GM21528 (cell line): ENCODE results near the gene ASTN1.

ENCODE experiments used
- ATAC-seq: cut with Tn5 transposase; IDR thresholded peaks from one replicate; pipeline ENCODE4 v1.9.1; 2021; ENCODE audit warnings: mild to moderate bottlenecking, moderate library complexity; ENCODE audit not compliant: unreplicated experiment, low FRiP score

The ASTN1 gene

DNA sequence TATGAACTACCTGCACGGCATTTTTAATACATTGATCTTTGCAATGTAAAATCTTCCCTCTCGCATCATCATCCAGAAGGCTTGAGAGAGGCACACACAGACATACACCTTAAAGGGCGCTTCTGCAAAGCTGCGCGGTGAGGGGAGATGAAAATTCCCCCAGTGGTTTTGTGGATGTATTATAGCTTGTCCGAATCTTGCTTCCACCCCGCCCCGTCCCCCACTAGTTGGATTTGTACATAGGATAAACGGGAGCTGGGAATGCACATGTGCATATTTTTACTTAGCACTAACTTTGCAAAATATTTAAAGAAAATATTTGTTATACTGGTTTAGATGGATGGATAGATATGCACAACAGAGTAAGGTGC, 542 bp upstream of the ASTN1 start:
- no peak for ATAC-seq

DNA sequence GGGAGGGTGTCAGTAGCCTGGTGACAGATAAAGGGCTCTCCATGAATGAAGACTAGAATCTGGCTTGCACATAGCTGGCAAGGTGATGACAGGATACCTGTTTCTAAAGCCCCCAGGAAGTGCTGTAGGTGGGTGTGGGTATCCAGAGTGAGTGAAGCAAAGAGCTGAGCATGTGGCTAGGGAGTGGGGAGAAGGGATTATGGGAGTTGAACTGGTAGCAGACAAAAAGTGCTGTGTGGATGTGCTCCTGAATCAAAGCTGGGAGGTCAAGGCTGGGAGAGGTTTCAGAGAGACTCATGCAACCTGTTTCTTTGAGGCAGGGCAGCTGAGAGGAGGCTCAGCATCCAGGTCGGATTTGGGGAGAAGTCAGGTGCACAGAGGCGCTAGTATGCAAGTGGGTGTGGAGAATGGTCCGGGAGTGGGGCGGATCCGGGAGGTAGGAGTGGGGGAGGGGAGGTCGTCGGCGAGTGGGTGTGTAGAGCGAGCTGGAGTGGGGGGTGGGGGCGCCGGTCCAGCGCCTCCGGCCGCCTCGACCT, 600 bp downstream of the ASTN1 start:
- ATAC-seq: no peak

DNA sequence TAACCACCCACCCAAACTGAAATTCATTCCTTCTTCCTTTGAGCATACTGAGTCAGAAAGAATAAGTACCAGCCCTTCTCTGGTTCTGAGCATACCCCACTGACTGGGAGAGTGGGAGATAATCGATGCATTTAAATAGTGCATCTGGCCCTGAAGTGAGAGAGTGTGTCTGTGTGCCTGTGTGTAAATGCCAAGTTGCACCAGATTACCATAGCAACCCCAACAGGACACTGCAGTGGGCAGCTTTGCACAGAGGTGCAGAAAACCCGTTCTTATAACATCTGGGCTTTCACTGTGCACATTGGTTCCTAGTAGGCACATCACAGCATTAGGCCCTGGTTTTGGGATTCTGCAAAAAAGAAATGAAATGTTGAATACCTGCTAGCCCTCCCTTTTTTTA, 2.3 kb downstream of the ASTN1 start:
- no peak for ATAC-seq

DNA sequence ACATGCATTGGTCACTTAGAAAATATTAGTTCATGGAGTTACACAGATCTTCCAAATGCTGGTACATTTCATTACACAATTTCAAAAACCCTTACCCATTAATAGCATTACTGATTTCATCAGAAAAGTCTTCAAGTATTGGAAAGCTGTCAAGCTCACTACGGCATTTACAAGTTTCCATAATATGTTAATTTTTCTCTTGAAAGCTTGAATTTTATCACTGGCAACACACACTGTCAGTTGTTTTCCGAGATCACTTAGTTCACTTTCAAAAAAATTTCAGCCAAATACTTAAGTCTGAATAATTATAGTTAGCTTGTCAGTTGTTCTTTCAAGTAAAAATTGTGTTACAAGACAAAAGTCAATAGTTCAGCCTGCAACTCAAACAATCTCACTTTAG, 18.0 kb downstream of the ASTN1 start:
- ATAC-seq: no peak

DNA sequence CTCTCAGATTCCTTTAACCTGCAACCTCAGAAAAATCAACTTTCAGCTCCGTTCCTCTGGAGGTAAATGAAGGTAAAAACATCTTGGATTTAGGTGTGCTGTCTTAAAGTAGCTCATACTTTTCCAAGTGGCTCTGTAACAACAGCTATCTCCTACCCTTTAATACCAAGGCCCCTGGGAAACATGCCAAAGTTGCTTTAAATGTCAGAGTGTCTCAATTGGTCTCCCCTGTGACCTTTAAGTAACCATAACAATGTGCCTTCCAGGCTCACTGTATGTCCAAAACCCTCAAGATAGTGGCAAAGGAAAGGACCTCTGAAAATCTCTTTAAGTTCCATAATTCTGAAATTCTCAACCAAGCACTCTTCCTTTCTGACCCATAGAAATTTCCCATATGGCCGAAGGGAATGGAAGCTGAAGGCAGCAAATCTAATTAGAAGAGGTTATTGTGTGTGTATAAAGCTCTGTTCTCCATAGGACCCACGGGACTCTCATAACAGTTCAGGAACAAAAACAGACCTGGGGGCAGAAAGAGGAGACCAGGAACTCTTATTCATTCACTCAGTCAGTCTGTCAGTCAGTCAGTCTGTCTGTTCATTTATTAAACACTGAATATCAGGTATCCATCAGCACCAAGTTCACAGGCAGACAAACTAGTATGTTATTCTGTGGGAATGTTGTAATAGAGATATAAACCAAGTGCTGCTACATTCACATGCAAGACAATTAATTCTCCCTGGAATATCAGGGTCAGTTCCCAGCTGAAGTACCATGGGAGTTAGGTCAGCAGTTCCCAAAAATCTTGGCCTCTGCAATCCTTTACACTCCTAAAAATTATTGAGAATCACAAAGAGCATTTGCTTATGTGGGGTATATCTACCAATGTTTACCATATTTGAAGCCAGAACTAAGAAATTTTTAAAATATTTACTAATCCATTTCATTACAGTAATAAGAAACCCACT, 19.1 kb downstream of the ASTN1 start:
- ATAC-seq: no peak

DNA sequence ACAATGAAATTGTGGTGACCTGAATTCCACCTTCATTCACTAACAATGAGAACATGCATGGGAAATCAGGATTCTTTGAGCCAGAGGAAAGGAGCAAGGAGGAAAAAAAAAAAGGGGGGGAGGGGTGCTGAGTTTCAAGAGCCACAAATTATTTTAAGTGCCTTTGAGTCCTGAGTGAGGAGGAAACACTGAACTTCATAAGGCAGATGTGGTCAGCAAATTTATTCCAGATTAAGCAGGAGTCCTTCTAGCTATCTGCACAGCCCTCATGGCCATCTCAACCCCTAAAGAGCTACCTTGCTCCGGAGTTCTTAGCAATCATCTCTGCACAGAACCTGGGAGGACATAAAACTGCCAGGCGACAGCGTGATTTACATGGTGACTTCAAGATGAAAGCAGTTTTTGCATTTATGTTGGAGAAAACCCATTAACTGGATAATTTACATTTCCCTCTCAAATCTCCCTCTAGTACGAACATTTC, 21.7 kb downstream of the ASTN1 start:
- no peak for ATAC-seq

DNA sequence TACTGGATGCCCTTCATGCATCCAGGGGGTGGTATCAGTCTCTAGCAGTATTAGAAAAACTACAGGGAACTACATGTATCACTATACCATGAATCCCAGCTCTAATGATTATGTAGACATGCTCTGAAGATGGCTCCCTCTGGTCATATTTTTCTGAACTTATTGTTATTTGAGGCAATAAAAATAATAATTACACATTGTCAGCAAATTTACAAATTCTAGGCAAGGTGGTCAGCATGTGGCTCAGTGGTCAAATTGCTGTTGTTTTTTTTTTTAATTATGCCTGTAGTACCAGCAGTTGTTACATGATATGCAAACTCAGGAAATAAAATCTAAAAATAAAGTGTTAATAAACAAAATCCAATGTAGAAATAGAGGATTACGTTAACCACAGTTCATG, 22.5 kb downstream of the ASTN1 start:
- ATAC-seq: no peak

DNA sequence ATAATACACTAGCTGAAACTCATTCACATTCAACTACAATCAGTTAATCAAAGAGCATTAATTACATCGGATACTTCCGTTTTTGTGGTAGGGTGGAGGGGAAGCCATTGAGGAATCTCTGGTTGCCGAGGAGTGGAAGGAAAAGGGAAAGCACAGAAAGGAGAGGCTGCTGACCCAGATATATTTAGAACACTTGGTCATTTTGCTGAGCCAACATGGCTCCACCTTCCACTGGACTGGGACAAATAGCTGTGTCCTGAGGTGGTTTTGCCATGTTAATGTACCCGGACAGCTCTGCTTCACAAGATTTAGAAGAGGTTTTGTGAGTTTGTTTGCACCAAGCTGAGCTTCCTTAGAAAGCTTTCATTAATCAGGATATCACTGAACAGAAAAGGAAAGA, 26.2 kb downstream of the ASTN1 start:
- no peak for ATAC-seq

DNA sequence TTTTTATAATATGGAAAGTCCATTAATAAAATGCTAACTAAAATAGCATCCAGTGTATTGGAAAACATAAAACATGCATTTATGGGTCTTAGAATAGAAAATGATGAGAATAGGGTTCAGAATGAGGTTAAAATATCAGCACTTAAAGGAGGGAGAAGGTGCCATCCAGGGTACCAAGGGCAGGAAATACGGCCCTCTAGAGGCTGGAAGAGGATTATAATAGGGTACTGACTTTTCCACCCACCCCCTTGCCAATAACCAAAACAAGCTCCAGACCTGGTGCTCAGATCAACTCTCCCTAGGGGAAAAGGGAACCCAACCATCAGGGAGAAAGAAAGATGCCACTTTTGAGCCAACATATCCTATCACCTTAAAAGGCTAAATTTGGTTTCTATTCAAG, 26.7 kb downstream of the ASTN1 start:
- ATAC-seq: no peak

DNA sequence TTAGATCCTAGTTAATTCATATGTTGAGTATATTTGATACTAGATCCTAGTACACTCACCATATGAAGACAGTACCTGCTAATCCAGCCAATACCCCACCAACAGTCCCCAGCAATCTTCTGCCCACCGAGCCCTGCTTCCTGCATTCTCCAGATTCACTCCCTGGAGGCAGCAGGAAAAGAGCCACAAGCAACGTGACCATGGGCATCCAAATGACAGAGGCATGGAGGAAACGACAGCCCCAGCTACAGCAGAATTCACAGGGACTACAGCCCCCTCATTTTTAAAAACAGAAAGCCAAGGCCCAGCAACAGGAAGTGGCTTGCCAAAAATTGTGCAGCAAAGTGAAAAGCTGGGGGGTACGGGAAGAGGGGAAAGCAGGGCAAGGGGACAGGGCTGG, 29.3 kb downstream of the ASTN1 start:
- ATAC-seq: no peak

DNA sequence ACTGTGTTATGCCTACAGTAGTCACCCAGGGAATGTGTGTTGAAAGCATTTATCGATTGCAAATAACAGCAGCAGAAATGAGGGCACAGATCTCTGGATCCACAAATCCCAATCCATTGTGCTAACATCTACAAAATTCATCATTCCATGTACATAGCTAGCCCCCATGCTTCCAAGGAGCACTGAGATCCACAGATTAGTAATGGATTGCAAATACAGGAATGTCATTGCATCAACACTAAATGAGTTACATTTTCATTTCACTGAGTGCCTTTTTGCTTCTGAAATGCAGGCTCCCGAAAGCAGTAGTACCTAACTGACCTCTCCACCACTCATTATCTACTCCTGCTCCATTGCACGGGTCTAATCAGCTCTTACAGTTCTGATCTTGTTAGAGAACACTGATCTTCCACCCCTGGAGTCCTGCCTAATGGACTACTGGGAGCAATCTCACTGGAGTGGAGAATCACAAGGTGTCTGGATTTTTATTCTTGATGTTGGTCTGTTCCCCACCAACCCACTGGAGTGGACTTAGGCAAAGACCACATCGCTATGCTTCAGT, 30.5 kb downstream of the ASTN1 start:
- no peak for ATAC-seq

DNA sequence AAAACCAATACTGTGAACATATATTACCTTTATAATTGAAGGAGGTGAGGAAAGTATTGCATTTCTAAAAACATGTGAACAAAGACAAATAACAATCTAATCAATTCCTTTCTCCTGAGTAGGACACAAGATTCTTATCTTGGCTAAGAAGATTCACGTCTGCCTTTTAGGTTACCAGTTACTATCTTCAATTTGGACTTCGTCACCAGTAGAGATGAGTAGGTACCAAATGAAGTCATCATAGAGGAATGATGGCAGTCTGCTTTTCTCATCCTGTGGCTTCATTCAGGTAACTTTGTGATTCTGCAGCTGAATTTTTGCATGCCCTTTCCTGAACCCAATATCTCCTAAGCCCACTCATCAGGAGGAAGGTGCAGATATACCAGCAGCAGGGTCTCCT, 32.4 kb downstream of the ASTN1 start:
- no peak for ATAC-seq

DNA sequence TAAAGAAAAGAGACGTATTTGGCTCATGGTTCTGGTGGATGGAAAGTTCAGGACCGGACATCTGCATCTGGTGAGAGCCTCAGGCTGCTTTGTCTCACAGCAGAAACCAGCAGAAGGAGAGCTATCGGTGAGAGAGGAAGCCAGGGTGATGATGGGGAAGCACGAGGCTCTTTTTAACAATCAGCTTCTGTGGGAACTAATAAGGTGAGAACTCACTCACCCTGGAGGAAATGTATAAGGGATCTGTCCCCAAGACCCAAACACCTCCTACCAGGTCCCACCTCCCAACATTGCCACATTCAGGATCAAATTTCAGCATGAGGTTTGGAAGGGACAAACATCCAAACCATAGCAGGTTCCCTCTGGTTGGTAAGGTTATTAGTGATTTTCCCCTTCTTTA, 32.8 kb downstream of the ASTN1 start:
- ATAC-seq: no peak

DNA sequence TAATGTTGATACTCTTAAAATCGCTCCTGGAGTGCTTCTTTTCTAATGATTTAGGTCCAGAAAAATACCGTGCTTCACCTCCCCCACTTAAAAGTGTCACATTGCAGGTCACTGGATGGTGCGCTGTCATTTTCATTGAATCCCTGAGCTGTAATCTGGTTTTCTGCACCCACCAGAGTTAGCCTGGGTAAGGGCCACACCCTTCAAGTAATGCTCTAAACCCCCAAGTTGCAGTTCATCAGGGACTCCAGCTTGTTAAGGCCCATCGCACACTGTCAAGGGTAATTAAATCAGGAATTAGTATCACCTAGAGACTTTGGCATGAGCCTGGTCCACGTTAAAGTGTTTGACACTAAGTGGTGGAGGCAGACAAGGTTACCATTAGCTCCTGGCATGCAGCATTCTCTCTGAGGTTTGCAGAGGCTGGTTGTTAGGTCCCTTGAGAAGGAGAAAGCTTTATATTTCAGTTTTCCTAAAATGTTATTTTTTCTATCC, 34.0 kb downstream of the ASTN1 start:
- ATAC-seq: no peak

DNA sequence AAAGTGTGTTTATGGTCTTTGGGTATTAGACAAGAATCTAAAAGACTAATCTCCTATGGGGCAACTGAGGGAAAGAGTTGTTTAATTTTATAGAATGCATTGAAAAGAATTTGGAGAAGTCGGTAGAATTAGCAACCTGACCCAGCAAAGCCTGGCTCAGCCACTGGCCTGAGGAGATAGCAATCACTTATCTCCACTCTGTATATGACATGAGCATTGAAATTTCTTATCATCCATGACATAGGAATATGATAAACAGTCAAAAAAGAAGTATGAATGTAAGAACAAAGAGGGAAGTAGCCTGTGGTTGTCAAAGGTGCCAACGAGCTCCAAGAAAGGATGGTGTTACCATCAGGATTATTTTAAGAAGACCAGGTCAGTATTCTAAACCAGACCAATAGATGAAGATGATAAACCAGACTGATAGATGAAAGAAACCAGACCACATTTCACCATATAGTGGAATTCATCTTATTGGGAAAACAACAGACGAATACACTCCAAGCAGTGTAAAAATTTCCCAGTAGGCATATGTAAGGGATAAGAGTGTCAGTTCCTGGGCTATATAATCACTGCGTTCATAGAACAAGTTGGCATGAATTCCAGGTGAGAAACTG, 35.7 kb downstream of the ASTN1 start:
- no peak for ATAC-seq

DNA sequence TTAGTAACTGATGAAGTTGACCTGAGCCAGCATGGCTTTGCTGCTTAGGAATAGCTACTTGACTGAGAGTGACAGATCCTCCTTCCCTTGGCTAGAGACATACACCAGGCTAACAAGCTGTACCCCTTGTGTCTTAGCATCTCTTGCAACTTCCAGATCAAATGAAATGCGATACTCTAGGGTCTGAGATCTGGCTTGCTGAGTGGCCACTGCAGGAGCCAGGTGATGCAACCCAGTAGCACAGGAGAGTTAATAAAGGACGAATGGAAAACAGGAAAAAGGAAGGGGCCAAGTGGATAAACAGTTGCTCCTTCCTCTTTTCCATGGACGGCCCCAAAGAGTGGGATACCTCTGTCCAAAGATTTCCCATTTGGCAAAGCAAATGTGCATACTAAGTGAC, 38.2 kb downstream of the ASTN1 start:
- ATAC-seq: no peak

DNA sequence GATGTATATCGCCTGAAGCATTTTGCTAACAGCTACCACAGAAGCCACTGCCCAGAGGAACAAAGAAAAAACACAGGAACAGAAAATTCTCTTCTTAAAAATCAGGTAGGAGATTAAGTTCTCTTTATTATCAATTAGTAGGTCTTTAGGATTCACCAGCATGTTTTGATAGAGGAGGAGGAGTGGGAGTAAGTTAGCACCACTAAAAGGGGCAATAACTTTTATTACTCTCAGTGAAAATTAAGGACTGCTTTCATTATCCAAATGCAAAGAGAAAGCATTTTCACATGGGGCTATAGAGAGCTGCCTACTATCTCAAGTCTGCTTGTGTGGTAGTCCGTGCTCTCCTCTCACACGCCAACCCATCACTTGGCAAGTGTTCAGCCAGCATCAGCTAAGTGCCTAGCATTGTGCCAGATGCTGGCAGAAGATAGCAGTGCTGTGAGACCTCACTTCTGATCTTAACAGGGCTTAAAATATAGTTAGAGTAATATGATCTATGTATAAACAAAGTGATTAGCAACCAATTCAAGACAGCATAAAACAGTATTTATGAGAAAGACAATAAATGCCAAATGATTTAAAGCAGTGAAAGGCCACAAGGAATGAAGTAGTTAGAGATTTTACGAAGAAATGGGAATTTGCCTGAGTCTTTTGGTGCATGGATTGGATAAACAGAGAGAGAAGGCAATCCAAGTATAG, 39.8 kb downstream of the ASTN1 start:
- ATAC-seq: no peak

DNA sequence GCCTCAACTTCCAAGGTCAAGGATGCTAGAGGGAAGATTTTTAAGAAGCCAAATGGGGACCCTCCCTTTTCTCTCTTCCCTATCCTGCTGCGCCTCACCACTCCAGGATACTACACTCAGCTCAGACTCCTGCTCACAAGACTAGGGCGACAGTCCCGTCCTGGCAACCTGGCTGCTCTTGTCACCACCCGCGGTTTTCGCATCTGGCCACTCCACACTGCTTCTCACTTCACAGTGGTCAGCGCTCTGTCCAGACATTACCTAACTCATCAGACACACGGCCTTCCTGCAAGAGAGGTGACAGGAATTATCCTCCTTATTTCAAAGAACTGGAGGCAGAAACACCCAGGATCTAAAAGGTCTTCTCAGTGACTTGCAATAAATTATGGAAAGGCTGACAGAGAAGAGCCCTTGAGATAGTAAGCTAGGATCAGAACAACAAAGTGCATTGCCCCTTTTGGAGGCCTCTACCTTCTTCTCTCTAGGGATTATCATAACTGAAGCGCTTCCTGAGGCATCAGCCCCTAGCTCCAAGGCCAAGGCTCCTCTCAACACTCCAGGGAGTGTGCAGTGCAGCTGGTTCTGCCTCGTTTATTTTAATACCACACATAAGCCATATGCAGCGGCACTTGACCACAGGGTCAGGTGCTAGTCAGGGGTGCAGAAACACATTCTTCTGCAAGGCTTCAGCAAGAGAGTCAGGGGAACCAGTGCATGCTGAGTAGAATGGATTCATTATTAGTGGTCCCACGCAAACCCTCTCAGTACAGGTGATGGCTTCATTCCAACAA, 41.9 kb downstream of the ASTN1 start:
- ATAC-seq: no peak

DNA sequence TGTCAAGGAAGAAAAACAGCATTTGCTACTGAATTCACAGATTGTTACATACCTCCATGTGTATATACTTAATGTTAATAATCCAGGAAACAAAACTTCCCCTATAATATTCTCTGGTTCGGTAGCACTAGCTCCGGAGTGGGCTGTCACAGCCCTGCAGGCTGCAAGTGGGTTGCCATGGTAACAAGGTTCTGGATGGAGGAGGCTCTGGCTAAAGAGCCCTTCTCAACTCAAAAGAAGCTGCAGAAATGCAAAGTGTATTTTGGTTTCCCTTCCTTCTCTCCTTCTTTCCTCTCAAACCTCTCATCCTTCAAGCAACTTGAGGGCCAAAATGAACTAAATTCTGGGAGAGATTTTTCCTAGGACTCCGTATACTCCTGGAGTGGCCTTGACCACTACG, 45.2 kb downstream of the ASTN1 start:
- no peak for ATAC-seq

DNA sequence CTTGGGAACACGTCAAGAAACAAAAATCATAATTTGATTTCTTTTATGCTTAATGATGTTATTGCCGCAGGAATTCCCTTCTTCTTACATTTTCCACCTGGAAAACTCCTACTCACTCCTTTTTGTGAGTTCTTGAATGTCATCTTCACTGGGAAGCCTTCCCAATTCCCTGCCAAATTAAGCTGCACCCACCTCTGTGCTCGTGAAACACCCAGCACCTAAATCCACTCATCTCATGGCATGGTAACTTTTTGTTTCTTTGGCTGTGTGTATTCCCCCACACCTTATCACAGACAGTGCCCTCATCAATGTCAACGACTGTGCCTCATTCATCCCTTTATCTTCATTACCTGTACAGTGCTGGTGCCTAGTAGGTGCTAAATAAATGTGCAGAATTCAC, 45.6 kb downstream of the ASTN1 start:
- no peak for ATAC-seq
